Measurements from ENCODE around the gene TRIM46.
"Not testable (repeated sequence)": the region's sequence is repeated elsewhere in the genome, so short reads cannot be mapped to it uniquely, and the experiment has no call there.

TRIM46 gene

GRCh38 chr1:155158991-155159390 is 14.7 kb upstream of the TRIM46 start:
- DNase-seq (ENCODE audit: extremely low spot score) = peak; percentile 4
- CTCF ChIA-PET = no interaction called here
- POLR2A ChIA-PET = no interaction called here
- TF ChIP-seq ELF4 (IDR thresholded peaks at IDR 0.05) (no peak), SUZ12 (IDR thresholded peaks at IDR 0.05) (no peak), FOXM1 (IDR thresholded peaks at IDR 0.05; ENCODE audit: borderline replicate concordance) (no peak), LEF1 (IDR thresholded peaks at IDR 0.05; ENCODE audit: borderline replicate concordance) (no peak), ZNF384 (IDR thresholded peaks at IDR 0.05) (no peak)

DNA sequence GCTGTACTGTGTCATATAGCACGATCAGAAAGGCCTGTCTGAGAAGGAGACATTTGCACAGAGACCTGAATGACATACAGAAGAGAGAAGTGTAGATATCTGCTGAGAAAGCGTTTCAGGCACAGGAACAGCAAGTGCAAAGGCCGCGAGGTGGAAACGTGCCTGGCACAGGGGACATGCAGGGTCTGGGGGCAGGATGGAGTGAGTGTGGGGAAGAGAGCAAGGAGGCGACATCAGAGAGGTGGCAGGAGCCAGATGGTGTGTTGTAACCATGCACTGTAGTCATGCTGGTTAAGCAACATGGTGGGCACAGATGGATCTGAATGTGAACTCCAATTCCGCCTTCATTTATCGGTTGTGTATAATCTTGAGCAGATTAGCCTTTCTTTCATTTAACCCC is 13.5 kb upstream of the TRIM46 start:
- DNase-seq (ENCODE audit: extremely low spot score) = peak; percentile 3
- POLR2A ChIA-PET = interaction anchor here (0.7 to 1.0 kb wide), 2 partner anchors 28 to 33 kb away, joined by 3 to 4 read pairs; no protein-coding TSS in a partner anchor
- CTCF ChIA-PET = no interaction called here
- TF ChIP-seq PKNOX1 (IDR thresholded peaks at IDR 0.05) (no peak), FOXM1 (IDR thresholded peaks at IDR 0.05; ENCODE audit: borderline replicate concordance) (no peak), BHLHE40 (IDR thresholded peaks at IDR 0.05; ENCODE audit: borderline replicate concordance) (no peak), HDGF (IDR thresholded peaks at IDR 0.05; ENCODE audit: borderline replicate concordance) (no peak), SP1 (IDR thresholded peaks at IDR 0.05) (no peak), FOXA1 (IDR thresholded peaks at IDR 0.05) (no peak), ELF4 (IDR thresholded peaks at IDR 0.05) (no peak), NFRKB (IDR thresholded peaks at IDR 0.05) (no peak), SUZ12 (IDR thresholded peaks at IDR 0.05) (no peak), ARNT (IDR thresholded peaks at IDR 0.05) (no peak), L3MBTL2 (conservative IDR thresholded peaks at IDR 0.05) (no peak), CTBP1 (IDR thresholded peaks at IDR 0.05; ENCODE audit: borderline replicate concordance) (no peak), LEF1 (IDR thresholded peaks at IDR 0.05; ENCODE audit: borderline replicate concordance) (no peak), FOXK2 (IDR thresholded peaks at IDR 0.05) (no peak)

DNA sequence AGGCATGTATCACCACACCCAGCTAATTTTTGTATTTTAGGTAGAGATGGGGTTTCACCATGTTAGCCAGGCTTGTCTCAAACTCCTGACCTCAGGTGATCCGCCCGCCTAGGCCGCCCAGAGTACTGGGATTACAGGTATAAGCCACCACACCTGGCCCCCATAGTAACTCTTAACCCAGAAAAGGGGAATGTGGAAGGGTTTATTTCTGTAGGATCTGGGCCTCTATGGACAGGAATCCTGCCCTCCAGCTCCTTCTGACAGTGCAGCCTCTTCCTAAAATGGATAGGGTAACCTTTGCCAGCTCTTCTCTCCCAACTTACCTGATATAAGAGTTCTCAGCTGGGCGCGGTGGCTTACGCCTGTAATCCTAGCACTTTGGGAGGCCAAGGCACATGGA is 11.0 kb upstream of the TRIM46 start:
- ChIA-PET CTCF (interaction anchor here (0.7 to 1.9 kb wide), 4 partner anchors 10 to 401 kb away, joined by 4 to 8 read pairs (median 5); partner anchors contain the start of gene KRTCAP2), POLR2A (interaction anchor here (1.0 kb wide), 1 partner anchor 67 kb away, joined by 3 read pairs; no protein-coding TSS in a partner anchor)
- not testable (repeated sequence) for DNase-seq (ENCODE audit: extremely low spot score)

GRCh38 chr1:155163785-155164184 is 9.9 kb upstream of the TRIM46 start:
- not testable (repeated sequence) for DNase-seq (ENCODE audit: extremely low spot score)
- POLR2A ChIA-PET = interaction anchor here (0.9 kb wide), 1 partner anchor 9 kb away, joined by 3 read pairs; the partner anchor contains the start of gene KRTCAP2
- CTCF ChIA-PET = interaction anchor here (1.9 kb wide), 1 partner anchor 9 kb away, joined by 8 read pairs; the partner anchor contains the start of gene KRTCAP2

- POLR2A ChIA-PET; DNase-seq (ENCODE audit: extremely low spot score): not testable (repeated sequence)
- CTCF ChIA-PET = interaction anchor here (3.9 kb wide), 1 partner anchor 79 kb away, joined by 23 read pairs; no protein-coding TSS in a partner anchor
Observed at GRCh38 chr1:155164625-155165024, 9.0 kb upstream of the TRIM46 start.

- TF ChIP-seq BHLHE40 (IDR thresholded peaks at IDR 0.05; ENCODE audit: borderline replicate concordance) (no peak), CTBP1 (IDR thresholded peaks at IDR 0.05; ENCODE audit: borderline replicate concordance) (no peak), L3MBTL2 (conservative IDR thresholded peaks at IDR 0.05) (no peak), TARDBP (IDR thresholded peaks at IDR 0.05) (no peak), PKNOX1 (IDR thresholded peaks at IDR 0.05) (no peak)
- DNase-seq (ENCODE audit: extremely low spot score) = peak; percentile 6
- ChIA-PET CTCF (interaction anchor here (1.4 to 3.9 kb wide), 3 partner anchors 28 to 80 kb away, joined by 3 to 89 read pairs (median 23); no protein-coding TSS in a partner anchor), POLR2A (interaction anchor here (1.0 to 2.5 kb wide), 2 partner anchors 30 to 81 kb away, joined by 3 to 16 read pairs; partner anchors contain the start of gene SLC50A1)
Observed at GRCh38 chr1:155166051-155166470, 7.6 kb upstream of the TRIM46 start.

DNA sequence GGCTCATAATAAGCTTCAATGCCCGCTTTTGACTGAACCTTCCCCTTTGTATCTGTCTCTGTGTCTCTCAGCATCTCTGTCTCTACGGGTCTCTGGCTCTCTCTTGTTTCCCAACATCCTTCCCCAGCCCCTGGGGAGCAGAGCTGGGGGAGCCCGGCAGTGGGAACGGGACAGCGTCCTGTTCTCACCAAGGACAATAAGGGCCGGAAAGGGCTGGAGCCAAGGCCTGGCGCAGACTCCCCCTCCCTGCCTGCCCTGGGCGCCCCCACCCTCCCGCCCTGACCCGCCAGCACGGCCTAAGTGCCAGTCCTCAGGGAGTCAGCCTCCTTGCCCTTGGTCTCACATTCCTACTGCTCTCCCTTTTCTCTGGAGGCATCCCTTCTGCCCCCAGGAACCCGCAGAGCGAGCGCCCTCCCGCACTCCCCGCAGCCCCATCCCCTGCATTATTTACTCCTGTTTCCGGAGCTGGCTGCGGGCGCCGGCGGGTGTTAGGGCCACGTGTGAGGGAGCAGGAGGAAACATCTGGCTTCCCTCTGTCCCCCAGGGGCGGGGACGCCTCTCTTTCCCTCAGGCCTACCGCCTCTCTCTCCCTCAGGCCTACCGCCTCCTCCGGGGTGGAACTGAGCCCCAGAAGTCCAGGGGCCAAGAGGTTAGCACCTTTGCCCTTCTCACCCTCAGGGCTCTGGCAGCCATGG is 7.0 kb upstream of the TRIM46 start:
- POLR2A ChIA-PET = interaction anchor here (1.0 to 2.5 kb wide), 6 partner anchors 9 to 82 kb away, joined by 3 to 16 read pairs (median 4); partner anchors contain the start of genes EFNA1 and SLC50A1
- DNase-seq (ENCODE audit: extremely low spot score) = peak; percentile 5
- CTCF ChIA-PET = interaction anchor here (0.5 to 3.9 kb wide), 23 partner anchors 9 to 102 kb away, joined by 3 to 89 read pairs (median 4); no protein-coding TSS in a partner anchor
- TF ChIP-seq TARDBP (IDR thresholded peaks at IDR 0.05) (no peak), FOXM1 (IDR thresholded peaks at IDR 0.05; ENCODE audit: borderline replicate concordance) (no peak), PKNOX1 (IDR thresholded peaks at IDR 0.05) (no peak), NFRKB (IDR thresholded peaks at IDR 0.05) (no peak)
